ENCODE data around the gene GARIN6.

Gene GARIN6

DNA sequence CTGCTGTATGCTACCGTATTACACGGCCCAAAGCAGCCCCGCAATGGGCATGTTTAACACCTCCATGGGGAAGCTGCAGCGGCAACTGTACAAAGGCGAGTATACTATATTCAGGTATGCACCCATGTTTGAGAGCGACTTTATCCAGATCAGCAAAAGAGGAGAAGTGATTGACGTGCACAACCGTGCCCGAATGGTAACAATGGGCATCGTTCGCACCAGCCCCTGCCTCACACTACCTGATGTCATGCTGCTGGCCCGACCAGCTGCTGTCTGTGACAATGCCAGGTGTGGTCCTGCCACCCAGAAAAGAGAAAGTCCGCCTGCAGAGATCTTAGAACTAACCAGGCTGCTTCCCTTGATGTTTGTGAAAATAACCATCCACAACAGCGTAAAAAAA is 630 bp downstream of the GARIN6 start:
- H3K36me3 Mint-ChIP-seq (ENCODE audit: low read depth): no peaks in the 10 kb centered on the region
- no peak overlapping the region for H3K4me3 Mint-ChIP-seq
- H3K4me1 Mint-ChIP-seq: no peaks in the 10 kb centered on the region
- H3K9me3 Mint-ChIP-seq: no peaks in the 10 kb centered on the region
- no peaks in the 10 kb centered on the region for H3K27me3 Mint-ChIP-seq (ENCODE audit: low read depth)
- TF ChIP-seq CTCF (IDR thresholded peaks at IDR 0.05; ENCODE audit: unreplicated experiment in 3 of 3): no peak
- no peak overlapping the region for H3K27ac Mint-ChIP-seq

DNA sequence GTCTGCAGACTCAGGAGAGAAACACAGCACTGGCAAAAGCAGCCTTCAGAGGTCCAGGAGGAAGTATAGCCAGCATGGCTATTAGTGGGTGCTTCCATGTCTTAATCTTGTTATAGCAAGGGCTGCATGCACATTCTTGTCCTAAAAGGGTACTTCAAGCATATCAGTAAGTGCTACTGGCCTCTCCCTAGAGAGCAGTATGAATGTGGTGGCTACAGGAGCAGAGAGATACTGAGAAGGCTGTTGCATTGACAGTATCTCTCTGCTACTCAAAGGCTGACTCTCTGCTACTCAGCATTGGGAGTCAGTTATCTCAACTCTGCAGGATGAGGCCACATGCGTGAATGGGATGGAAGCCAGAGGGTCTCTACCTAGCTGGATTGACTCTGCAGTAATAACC is 2.0 kb downstream of the GARIN6 start:
- TF ChIP-seq CTCF (IDR thresholded peaks at IDR 0.05; ENCODE audit: unreplicated experiment in 3 of 3): no peak
- H3K27ac Mint-ChIP-seq: no peak overlapping the region
- H3K9me3 Mint-ChIP-seq: no peaks in the 10 kb centered on the region
- no peaks in the 10 kb centered on the region for H3K27me3 Mint-ChIP-seq (ENCODE audit: low read depth)
- no peak overlapping the region for H3K4me3 Mint-ChIP-seq
- H3K4me1 Mint-ChIP-seq: no peaks in the 10 kb centered on the region
- H3K36me3 Mint-ChIP-seq (ENCODE audit: low read depth): no peaks in the 10 kb centered on the region

DNA sequence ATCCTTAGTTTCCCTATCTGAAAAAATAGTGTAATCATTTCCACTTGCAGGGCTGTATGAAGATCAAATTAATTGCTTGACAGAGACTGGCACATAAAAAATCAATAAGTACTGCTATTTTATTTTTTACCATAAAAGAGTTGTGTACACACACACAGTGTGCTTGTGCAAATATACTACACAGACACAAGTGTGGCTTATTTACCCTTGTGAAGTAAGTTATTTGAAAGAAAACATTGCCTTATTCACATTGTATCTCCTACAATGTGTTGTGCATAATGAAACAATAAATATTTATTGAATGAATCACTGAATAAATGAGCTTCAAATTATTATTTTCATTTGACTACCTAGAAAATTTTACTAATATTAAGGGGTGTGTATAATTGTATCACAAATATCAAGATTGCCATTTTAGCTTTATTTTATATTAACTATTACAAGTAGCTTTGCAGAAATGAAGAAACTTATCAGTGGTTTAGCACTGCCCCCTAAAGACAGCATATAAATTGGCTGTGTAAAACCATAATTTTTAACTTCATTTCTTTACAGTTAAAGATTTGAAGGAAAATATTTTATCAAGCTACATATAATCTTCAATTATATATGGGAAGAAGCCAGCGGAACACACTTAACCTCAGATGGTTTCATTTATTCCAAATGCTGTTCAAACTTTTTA is 11.3 kb downstream of the GARIN6 start:
- no peak overlapping the region for H3K27ac Mint-ChIP-seq
- no peaks in the 10 kb centered on the region for H3K27me3 Mint-ChIP-seq (ENCODE audit: low read depth)
- H3K9me3 Mint-ChIP-seq: no peaks in the 10 kb centered on the region
- H3K36me3 Mint-ChIP-seq (ENCODE audit: low read depth): no peaks in the 10 kb centered on the region
- no peak overlapping the region for H3K4me3 Mint-ChIP-seq
- no peaks in the 10 kb centered on the region for H3K4me1 Mint-ChIP-seq
- TF ChIP-seq CTCF (IDR thresholded peaks at IDR 0.05; ENCODE audit: unreplicated experiment in 3 of 3): peak; percentile 48 to 58 (median 52)

GRCh38 chr12:99670635-99671034 is 23.1 kb downstream of the GARIN6 start:
- no peak for TF ChIP-seq CTCF (IDR thresholded peaks at IDR 0.05; ENCODE audit: unreplicated experiment in 3 of 3)
- no peaks in the 10 kb centered on the region for H3K36me3 Mint-ChIP-seq (ENCODE audit: low read depth)

GRCh38 chr12:99680276-99680675 is 32.7 kb downstream of the GARIN6 start:
- Mint-ChIP-seq H3K36me3 (ENCODE audit: low read depth) (no peaks in the 10 kb centered on the region), H3K9me3 (peaks cover 5% of the 10 kb centered on the region), H3K27ac (no peak overlapping the region), H3K4me1 (no peaks in the 10 kb centered on the region), H3K27me3 (ENCODE audit: low read depth) (no peaks in the 10 kb centered on the region), H3K4me3 (no peak overlapping the region)
- no peak for TF ChIP-seq CTCF (IDR thresholded peaks at IDR 0.05; ENCODE audit: unreplicated experiment in 3 of 3)

More at GRCh38 chr12:99670635-99671034, 23.1 kb downstream of the GARIN6 start:
- no peaks in the 10 kb centered on the region for H3K27me3 Mint-ChIP-seq (ENCODE audit: low read depth)
- H3K27ac Mint-ChIP-seq: no peak overlapping the region
- no peaks in the 10 kb centered on the region for H3K4me1 Mint-ChIP-seq
- no peak overlapping the region for H3K4me3 Mint-ChIP-seq
- H3K9me3 Mint-ChIP-seq: peaks cover 4% of the 10 kb centered on the region

DNA sequence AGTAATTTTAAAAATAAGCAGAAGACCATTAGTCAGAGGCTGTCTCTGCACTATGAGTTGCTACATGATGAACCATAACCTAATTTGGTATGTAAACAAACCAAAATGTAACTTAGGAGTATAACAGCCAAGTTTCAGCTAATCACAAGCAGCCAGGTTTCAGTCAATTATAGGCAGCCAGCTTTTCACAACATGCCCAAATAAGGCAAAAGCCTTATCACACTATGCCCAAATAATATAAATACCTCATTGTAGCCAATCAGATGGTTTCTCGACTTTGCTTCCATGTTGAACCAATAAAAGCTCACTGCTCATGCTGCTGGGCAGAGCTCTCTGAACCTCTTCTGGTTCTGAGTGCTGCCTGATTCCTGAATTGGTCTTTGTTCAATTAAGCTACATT is 38.6 kb downstream of the GARIN6 start:
- Mint-ChIP-seq H3K27ac (no peak overlapping the region), H3K9me3 (peaks cover 9% of the 10 kb centered on the region), H3K4me3 (no peak overlapping the region), H3K27me3 (ENCODE audit: low read depth) (no peaks in the 10 kb centered on the region), H3K4me1 (no peaks in the 10 kb centered on the region), H3K36me3 (ENCODE audit: low read depth) (no peaks in the 10 kb centered on the region)
- no peak for TF ChIP-seq CTCF (IDR thresholded peaks at IDR 0.05; ENCODE audit: unreplicated experiment in 3 of 3)
